ENCODE measurements around the gene TUBE1. TPM values are rescaled to one million over a fixed set of nuclear protein-coding genes. Genes with fewer than 3 reads are reported as not detected.
A peak's percentile ranks its signal among the peaks of the same experiment; 100 is the strongest.

Gene TUBE1
- total RNA-seq, 6 donors from 2014 or later: 12.5 to 48.6 (median 21.0) TPM

DNA sequence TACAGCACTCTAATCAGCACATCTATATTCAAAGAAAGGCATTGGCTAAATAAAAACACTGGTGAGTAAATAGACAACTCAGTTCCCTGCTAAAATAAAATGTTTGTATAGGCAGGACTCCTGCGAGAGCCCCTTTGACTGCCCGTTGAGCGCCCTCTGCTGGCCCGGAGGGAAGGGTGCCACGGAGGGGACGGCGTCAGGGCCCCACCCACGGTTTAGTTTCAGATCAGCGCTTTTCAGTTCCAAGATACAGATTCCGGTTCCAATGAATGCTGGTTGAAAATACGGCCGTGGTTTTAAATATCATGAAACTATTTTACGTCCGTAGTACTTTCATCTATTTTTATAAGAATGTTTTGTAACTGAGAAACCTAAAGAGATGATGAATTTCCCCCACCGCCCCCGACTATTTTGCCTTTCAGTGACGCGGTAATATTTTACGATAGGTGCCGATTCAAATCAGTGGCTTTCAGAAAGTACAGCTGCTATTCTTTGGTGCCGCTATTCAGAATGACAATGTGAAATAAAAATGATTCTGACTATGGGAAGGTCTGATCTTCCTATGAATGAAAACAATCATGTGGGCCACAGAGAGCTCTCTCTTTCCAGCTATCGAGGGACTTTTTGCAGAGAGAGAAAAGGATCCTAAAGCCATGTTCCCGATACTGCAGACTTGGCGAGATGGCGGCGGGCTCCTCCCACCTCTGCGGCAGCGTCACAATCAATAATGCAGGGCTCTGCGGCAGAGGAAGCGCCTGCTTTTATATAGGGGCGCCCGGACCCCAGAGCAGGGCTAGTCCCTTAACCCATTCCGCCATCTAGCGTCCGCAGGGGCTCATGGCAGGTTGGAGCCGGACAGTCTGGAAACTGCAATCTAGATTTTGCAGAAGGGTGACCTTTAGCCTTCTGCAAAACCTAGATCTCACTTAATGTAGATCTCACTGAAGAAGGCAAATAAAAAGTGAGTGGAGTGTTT is 44.0 kb downstream of the TUBE1 start:
- WGBS, 2 donors: 0 to 1% methylated on average over 31 to 36 of the region's 36 CpGs
- peak overlapping the region; percentile 56 to 90 (median 84) for H3K27ac ChIP-seq
- peak; percentile 95 to 98 for ATAC-seq (ENCODE audit: low FRiP score in 2 of 2)
- TF ChIP-seq POLR2AphosphoS5 (IDR thresholded peaks at IDR 0.05) (peak in 1 of 2 donors; percentile 43), EP300 (IDR thresholded peaks at IDR 0.05) (no peak), POLR2A (IDR thresholded peaks at IDR 0.05) (peak in 1 of 4 donors; percentile 32)
- TF ChIP-seq, protein P1, sequence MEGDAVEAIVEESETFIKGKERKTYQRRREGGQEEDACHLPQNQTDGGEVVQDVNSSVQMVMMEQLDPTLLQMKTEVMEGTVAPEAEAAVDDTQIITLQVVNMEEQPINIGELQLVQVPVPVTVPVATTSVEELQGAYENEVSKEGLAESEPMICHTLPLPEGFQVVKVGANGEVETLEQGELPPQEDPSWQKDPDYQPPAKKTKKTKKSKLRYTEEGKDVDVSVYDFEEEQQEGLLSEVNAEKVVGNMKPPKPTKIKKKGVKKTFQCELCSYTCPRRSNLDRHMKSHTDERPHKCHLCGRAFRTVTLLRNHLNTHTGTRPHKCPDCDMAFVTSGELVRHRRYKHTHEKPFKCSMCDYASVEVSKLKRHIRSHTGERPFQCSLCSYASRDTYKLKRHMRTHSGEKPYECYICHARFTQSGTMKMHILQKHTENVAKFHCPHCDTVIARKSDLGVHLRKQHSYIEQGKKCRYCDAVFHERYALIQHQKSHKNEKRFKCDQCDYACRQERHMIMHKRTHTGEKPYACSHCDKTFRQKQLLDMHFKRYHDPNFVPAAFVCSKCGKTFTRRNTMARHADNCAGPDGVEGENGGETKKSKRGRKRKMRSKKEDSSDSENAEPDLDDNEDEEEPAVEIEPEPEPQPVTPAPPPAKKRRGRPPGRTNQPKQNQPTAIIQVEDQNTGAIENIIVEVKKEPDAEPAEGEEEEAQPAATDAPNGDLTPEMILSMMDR (IDR thresholded peaks at IDR 0.05): peak; percentile 78 to 96 (median 88)
- H3K27me3 ChIP-seq: no peaks in the 10 kb centered on the region
- peaks cover 0 to 14% (median 2%) of the 10 kb centered on the region in 4 donors for H3K4me1 ChIP-seq
- H3K4me3 ChIP-seq: peak overlapping the region; percentile 57 to 72 (median 64)
- DNase-seq: peak; percentile 87 to 94
- no peaks in the 10 kb centered on the region for H3K9me3 ChIP-seq
- H3K36me3 ChIP-seq: no peaks in the 10 kb centered on the region

DNA sequence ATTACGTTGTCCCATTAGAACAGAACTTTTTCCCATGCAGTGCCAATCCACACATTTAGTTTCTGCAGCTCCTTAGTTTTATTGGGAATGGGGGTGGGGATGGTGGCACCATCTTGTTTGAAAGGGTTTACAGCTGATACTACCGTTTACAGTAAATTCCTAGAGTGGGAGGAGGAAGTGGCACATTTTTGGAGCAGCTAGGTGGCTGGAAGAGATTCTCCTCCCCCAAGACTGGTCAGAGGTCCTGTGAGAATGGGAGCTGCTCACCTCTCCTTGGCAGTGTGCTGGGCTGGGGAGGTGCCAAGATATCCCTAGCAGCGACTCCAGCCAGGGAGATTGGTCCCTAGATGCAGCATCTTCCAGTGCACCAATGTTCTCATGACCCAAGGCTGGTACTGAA is 45.7 kb downstream of the TUBE1 start:
- TF ChIP-seq POLR2AphosphoS5 (IDR thresholded peaks at IDR 0.05): no peak
- TF ChIP-seq, protein P1 (IDR thresholded peaks at IDR 0.05): no peak
- TF ChIP-seq EP300 (IDR thresholded peaks at IDR 0.05): no peak
- no peak for TF ChIP-seq POLR2A (IDR thresholded peaks at IDR 0.05)
- DNase-seq (no peak), ATAC-seq (ENCODE audit: low FRiP score in 2 of 2) (no peak)
- WGBS, 2 donors: 71 to 80% methylated on average over 3 of the region's 3 CpGs
- H3K4me3 ChIP-seq: no peak overlapping the region
- H3K27me3 ChIP-seq: no peaks in the 10 kb centered on the region
- peaks cover 0 to 14% (median 5%) of the 10 kb centered on the region in 4 donors for H3K4me1 ChIP-seq
- H3K36me3 ChIP-seq: no peaks in the 10 kb centered on the region
- H3K27ac ChIP-seq: peak overlapping the region in 1 of 4 donors; percentile 5
- H3K9me3 ChIP-seq: no peaks in the 10 kb centered on the region

DNA sequence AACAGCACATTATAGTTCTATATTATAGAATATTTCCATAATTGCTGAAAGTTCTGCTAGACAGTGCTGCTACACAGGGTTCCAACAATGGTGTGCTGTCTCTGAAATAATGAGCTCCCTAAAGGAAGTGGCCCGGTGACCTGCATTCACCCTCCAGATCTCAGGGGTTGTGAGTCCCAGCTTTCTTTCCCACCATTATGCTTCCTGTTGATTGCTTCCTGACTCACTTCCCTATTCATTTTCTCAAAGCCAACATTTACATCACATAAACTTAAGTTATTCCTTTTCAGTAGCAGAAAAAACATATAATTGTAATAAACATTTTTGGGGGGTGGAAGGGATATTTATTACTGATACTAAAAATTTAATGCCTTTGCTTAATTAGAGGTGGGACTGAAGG is 46.3 kb downstream of the TUBE1 start:
- DNase-seq: no peak
- Histone ChIP-seq H3K27ac (no peak overlapping the region), H3K27me3 (no peaks in the 10 kb centered on the region), H3K9me3 (no peaks in the 10 kb centered on the region), H3K4me3 (no peak overlapping the region), H3K36me3 (no peaks in the 10 kb centered on the region), H3K4me1 (peaks cover 0 to 14% (median 5%) of the 10 kb centered on the region in 4 donors)
- no peak for ATAC-seq (ENCODE audit: low FRiP score in 2 of 2)
- TF ChIP-seq POLR2A (IDR thresholded peaks at IDR 0.05): no peak
- TF ChIP-seq, protein P1 (IDR thresholded peaks at IDR 0.05): no peak
- TF ChIP-seq EP300 (IDR thresholded peaks at IDR 0.05): no peak
- no peak for TF ChIP-seq POLR2AphosphoS5 (IDR thresholded peaks at IDR 0.05)
- 41 to 64% methylated on average over 1 of the region's 1 CpG for WGBS, 2 donors

DNA sequence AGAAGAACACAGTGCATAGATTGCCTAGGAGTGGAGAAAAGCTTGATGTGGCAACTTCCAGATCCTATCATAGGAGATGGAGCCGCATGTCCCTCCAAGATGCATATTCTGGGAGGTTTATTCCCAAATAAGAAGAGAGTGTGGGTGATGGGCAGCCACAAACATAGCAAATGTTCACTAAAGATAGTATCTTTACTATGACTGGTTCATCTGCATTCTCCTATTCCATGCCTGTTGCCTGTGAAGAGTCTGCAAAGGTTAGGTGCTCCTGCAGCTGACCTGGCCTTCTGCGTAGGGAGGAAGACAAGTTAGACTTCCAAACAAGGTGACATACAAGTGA is 47.9 kb downstream of the TUBE1 start:
- H3K36me3 ChIP-seq: no peaks in the 10 kb centered on the region
- no peaks in the 10 kb centered on the region for H3K9me3 ChIP-seq
- no peak overlapping the region for H3K4me3 ChIP-seq
- H3K4me1 ChIP-seq: peaks cover 0 to 20% (median 9%) of the 10 kb centered on the region in 4 donors
- ATAC-seq (ENCODE audit: low FRiP score in 2 of 2): no peak
- TF ChIP-seq POLR2AphosphoS5 (IDR thresholded peaks at IDR 0.05): no peak
- TF ChIP-seq, protein P1 (IDR thresholded peaks at IDR 0.05): no peak
- no peak for TF ChIP-seq EP300 (IDR thresholded peaks at IDR 0.05)
- TF ChIP-seq POLR2A (IDR thresholded peaks at IDR 0.05): no peak
- no peak overlapping the region for H3K27ac ChIP-seq
- no peak for DNase-seq
- WGBS, 2 donors: 61 to 69% methylated on average over 2 of the region's 2 CpGs
- H3K27me3 ChIP-seq: no peaks in the 10 kb centered on the region
